ENCODE measurements around the gene WDFY3. TPM values are rescaled to one million over a fixed set of nuclear protein-coding genes. Genes with fewer than 3 reads are reported as not detected.

Gene WDFY3
- total RNA-seq, 2 donors from 2014 or later, result 0.38 to 1.3 TPM

DNA sequence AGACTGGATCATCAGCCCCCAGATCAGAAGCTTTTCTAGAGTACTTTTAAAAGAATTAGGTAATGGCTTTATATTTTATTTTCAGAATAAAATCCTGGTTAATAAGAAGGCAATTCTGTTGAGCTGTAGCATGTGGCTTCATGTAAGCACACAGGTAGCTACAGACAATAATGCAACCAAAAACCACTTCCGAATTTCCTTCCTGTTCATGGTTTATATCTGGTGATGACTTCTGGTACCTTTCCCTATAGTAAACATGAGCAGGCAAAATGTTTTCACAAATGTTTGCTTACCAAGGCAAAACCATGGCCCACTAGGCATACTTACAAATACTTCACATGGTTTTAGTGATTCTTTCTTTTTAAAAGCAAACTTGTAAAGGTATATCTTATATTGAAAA is 239.0 kb downstream of the WDFY3 start:
- no peak overlapping the region for H3K27ac Mint-ChIP-seq
- no peak overlapping the region for H3K4me3 Mint-ChIP-seq

DNA sequence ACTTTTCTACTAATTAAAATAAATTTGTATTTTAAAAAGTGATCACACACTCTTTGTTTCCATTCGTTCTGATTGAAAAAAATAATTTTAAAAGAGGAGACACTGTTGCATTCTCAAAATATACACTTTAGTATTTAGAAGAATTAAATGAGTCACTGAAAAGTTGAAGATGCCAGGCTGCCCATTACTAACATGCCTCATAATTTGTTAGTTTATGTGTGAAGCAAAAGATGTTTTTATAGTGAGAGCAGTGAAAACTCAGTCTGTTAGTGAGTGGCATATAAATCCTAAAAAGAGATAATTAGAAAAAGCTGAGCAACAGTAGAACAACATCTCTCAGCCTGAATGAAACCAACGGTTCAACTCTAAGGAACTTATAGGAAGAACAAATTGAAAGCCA is 240.1 kb downstream of the WDFY3 start:
- H3K9me3 Mint-ChIP-seq, result no peaks in the 10 kb centered on the region
- H3K27me3 Mint-ChIP-seq (ENCODE audit: low read depth), result no peaks in the 10 kb centered on the region
- ATAC-seq (replicated peaks in 1 of 2), result no peak
- no peaks in the 10 kb centered on the region for H3K36me3 Mint-ChIP-seq (ENCODE audit: insufficient read depth in 2 of 2)
- no peak overlapping the region for H3K4me3 Mint-ChIP-seq
- no peak overlapping the region for H3K27ac Mint-ChIP-seq
- H3K4me1 Mint-ChIP-seq (ENCODE audit: low read depth), result no peaks in the 10 kb centered on the region
- no peak for DNase-seq

More for the DNA sequence above, 239.0 kb downstream of the WDFY3 start:
- Mint-ChIP-seq H3K36me3 (ENCODE audit: insufficient read depth in 2 of 2) (no peaks in the 10 kb centered on the region), H3K9me3 (no peaks in the 10 kb centered on the region), H3K27me3 (ENCODE audit: low read depth) (no peaks in the 10 kb centered on the region), H3K4me1 (ENCODE audit: low read depth) (no peaks in the 10 kb centered on the region)
- no peak for ATAC-seq (replicated peaks in 1 of 2)
- DNase-seq, result no peak

DNA sequence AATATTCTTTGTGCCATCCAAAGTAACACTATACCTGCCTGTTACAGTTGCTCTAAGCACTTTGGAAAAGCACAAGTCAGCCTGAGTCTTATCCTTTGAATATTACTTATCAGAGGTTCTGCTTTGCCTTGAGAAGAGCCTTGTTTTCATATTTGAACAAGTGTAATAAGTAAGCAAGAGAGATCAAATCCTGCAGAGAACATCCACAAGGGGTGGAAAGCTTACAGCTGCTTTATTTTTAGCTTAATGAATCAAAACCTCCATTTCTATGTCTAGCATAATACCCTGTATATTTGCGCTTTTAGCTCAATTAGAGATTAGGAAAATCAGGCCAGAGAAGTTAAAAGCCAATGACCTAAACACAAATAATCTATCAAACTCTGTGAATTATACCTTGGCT is 243.8 kb downstream of the WDFY3 start:
- ATAC-seq (replicated peaks in 1 of 2) (no peak), DNase-seq (no peak)
- no peak overlapping the region for H3K27ac Mint-ChIP-seq
- no peaks in the 10 kb centered on the region for H3K27me3 Mint-ChIP-seq (ENCODE audit: low read depth)
- H3K4me1 Mint-ChIP-seq (ENCODE audit: low read depth), result no peaks in the 10 kb centered on the region
- no peak overlapping the region for H3K4me3 Mint-ChIP-seq
- no peaks in the 10 kb centered on the region for H3K9me3 Mint-ChIP-seq
- no peaks in the 10 kb centered on the region for H3K36me3 Mint-ChIP-seq (ENCODE audit: insufficient read depth in 2 of 2)

DNA sequence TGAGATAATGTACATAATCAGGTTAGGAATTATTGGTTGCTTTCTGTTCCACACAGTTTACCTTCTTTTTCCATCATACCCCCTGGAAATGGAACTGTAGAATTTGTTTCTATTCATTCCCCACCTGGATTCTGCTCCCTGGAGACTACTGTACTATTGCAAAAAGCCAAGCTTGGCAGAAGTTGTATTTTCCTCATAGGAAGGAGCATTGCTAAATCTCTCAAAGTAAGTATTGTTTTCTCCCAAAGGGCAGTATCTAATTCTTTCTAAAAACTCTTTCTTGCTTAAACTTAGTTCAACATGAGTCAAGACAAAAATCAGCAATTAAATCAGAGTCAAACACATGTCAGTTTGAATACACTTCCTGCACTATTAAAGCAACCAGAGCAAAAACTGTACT is 247.4 kb downstream of the WDFY3 start:
- DNase-seq (no peak), ATAC-seq (replicated peaks in 1 of 2) (no peak)
- Mint-ChIP-seq H3K9me3 (no peaks in the 10 kb centered on the region), H3K27me3 (ENCODE audit: low read depth) (no peaks in the 10 kb centered on the region), H3K4me3 (no peak overlapping the region), H3K27ac (no peak overlapping the region), H3K36me3 (ENCODE audit: insufficient read depth in 2 of 2) (no peaks in the 10 kb centered on the region), H3K4me1 (ENCODE audit: low read depth) (no peaks in the 10 kb centered on the region)

DNA sequence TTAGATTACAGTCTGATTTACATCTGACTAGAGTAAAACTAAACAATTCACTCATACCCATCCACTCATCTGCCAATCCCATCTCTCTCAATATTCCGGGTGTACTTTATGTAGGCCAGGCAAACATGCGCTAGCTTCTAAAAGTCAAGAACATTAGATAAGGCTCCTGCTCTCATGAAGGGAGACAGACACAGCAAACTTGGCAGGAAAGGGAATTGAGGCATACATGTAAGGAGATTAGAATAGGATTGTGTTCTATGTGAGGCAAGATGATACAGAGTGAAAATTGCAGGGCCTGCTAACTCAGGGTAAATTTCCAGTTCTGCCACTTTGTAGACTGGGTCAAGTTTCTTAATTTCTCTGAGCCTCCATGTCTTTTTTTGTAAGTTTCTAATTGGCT is 247.8 kb downstream of the WDFY3 start:
- H3K27ac Mint-ChIP-seq, result no peak overlapping the region
- ATAC-seq (replicated peaks in 1 of 2) (no peak), DNase-seq (no peak)
- no peaks in the 10 kb centered on the region for H3K4me1 Mint-ChIP-seq (ENCODE audit: low read depth)
- H3K27me3 Mint-ChIP-seq (ENCODE audit: low read depth), result no peaks in the 10 kb centered on the region
- no peaks in the 10 kb centered on the region for H3K9me3 Mint-ChIP-seq
- H3K36me3 Mint-ChIP-seq (ENCODE audit: insufficient read depth in 2 of 2), result no peaks in the 10 kb centered on the region
- no peak overlapping the region for H3K4me3 Mint-ChIP-seq

DNA sequence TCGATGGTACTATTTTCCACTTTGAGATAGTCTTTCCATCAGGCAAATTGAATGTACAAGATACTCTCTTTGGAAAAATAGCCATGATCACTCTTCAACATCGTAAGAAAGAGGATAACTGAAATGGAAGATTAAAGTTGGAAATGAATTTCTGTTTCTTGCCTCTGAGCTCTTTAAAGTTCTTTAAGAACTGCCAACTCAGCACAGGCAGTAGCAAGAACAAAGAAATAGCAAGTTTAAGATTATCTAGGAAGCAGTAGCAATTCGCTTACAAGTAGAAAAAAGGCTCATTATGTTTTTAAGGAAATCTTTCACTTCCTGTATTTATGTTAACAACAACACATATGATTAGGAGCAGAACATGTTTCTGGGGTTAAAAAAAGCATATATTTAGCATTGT is 255.9 kb downstream of the WDFY3 start:
- Mint-ChIP-seq H3K4me1 (ENCODE audit: low read depth) (no peaks in the 10 kb centered on the region), H3K27ac (no peak overlapping the region), H3K27me3 (ENCODE audit: low read depth) (peaks cover 8% of the 10 kb centered on the region), H3K4me3 (no peak overlapping the region), H3K9me3 (no peaks in the 10 kb centered on the region), H3K36me3 (ENCODE audit: insufficient read depth in 2 of 2) (no peaks in the 10 kb centered on the region)
- ATAC-seq (replicated peaks in 1 of 2), result no peak
- DNase-seq, result no peak

DNA sequence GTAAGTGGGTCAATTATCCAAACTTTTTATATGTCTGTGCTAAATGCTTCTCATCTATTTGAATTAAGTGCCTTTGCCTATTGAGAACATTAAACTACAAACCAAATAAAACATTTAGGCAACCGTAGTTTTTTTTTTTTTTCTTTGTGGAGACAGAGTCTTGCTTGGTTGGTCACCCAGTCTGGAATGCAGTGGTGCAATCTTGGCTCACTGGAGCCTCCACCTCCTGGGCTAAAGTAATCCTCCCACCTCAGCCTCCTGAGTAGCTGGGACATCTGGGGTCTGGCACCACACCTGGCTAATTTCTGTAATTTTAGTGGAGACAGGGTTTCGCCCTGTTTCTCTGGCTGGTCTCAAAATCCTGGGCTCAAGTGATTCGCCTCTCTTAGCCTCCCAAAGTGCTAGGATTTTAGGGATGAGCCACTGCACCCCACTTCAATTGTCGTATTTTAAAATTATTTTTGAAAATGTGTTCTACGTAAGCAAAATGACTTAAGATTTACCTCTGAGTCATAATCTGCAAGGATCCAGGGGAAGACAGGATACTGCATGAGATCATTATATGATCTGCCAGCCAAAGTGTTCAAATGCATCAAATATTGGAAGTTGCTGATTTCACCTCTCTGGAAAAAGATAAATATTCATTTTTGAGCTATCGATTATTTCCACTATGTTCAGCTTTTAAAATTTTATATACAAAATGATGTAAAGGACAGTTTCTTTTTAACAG is 257.9 kb downstream of the WDFY3 start:
- Mint-ChIP-seq H3K36me3 (ENCODE audit: insufficient read depth in 2 of 2) (no peaks in the 10 kb centered on the region), H3K4me1 (ENCODE audit: low read depth) (no peaks in the 10 kb centered on the region), H3K4me3 (no peak overlapping the region), H3K27ac (no peak overlapping the region), H3K27me3 (ENCODE audit: low read depth) (peaks cover 8% of the 10 kb centered on the region), H3K9me3 (no peaks in the 10 kb centered on the region)
- DNase-seq (no peak), ATAC-seq (replicated peaks in 1 of 2) (no peak)

DNA sequence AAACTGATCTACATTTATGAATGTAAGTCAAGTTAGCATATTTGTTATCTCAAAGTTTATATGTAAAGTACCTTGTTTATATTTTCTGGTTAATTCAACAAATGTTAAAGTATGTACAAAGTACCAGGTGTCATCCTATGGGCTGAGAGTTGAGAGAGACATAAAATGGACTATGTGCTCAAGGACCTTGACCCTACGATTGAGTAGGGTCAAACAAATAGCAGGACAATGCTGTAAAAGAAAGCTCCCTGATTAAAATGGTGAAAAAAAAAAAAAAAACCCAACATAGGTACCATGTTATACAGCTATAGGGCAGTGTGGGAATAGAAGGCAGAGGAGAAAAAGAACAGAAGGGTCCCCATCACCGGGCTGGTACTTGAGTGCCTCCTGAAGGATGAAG is 260.2 kb downstream of the WDFY3 start:
- ATAC-seq (replicated peaks in 1 of 2) (no peak), DNase-seq (no peak)
- Mint-ChIP-seq H3K4me1 (ENCODE audit: low read depth) (no peaks in the 10 kb centered on the region), H3K36me3 (ENCODE audit: insufficient read depth in 2 of 2) (no peaks in the 10 kb centered on the region), H3K9me3 (no peaks in the 10 kb centered on the region), H3K27ac (no peak overlapping the region), H3K27me3 (ENCODE audit: low read depth) (peaks cover 8% of the 10 kb centered on the region), H3K4me3 (no peak overlapping the region)

DNA sequence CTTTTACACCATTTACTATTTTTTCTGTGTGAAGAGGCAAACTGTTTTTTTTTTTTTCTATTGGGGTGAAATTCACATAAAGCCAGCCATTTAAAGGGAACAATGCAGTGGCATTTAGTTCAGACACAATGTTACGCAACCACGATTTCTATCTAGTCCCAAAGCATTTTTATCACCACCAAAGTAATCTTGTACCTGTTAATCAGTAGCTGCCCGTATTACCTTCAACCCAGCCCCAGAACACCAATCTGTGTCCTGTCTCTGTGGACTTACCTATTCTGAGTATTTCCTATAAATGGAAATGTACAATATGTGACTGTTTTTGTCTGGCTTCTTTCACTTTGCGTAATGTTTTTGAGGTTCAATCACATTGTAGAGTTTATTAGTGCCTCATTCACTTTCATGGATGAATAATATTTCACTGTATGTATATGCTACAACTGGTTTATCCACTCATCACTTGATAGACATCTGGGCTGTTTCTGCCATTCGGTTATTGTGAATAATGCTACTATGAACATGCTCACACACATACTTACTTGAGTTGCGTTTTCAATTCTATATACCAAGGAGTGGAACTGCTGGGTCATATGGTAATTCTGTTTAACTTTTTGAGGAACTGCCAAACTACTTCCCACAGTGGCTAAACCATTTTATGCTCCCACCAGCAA is 267.4 kb downstream of the WDFY3 start:
- H3K27me3 Mint-ChIP-seq (ENCODE audit: low read depth), result no peaks in the 10 kb centered on the region
- no peak overlapping the region for H3K4me3 Mint-ChIP-seq
- no peaks in the 10 kb centered on the region for H3K36me3 Mint-ChIP-seq (ENCODE audit: insufficient read depth in 2 of 2)
- peak in 1 of 2 donors; percentile 60 for ATAC-seq (replicated peaks in 1 of 2)
- no peaks in the 10 kb centered on the region for H3K4me1 Mint-ChIP-seq (ENCODE audit: low read depth)
- DNase-seq, result no peak
- H3K9me3 Mint-ChIP-seq, result no peaks in the 10 kb centered on the region
- no peak overlapping the region for H3K27ac Mint-ChIP-seq

DNA sequence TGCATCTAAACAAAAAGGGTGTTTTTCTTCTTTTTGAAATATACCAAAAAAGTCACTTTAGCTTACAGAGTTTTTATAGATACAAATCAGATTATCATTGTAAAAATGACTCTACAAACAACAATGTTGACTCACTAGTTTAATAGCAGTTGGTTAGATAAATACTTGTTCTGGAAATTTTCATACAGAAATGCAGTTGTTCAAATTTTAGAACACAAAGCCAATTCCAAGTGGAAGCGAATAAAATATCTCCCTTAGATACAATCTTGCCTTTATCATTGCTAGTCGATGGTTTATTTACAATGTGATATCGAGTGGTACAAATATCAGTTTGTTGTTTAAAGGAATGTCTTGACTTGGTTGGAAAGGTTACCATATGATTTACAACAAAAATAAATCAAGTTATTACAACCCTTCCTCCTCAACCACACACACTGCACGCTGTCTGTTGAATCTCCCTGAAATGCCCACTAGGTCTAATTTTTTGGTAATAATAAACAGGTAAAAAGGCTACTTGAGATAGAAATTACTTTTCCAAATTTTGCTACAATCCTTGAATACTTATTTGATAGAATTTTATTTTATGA is 268.8 kb downstream of the WDFY3 start:
- Mint-ChIP-seq H3K27me3 (ENCODE audit: low read depth) (no peaks in the 10 kb centered on the region), H3K27ac (no peak overlapping the region), H3K4me1 (ENCODE audit: low read depth) (no peaks in the 10 kb centered on the region), H3K4me3 (no peak overlapping the region), H3K36me3 (ENCODE audit: insufficient read depth in 2 of 2) (no peaks in the 10 kb centered on the region), H3K9me3 (no peaks in the 10 kb centered on the region)
- no peak for ATAC-seq (replicated peaks in 1 of 2)
- DNase-seq, result no peak

DNA sequence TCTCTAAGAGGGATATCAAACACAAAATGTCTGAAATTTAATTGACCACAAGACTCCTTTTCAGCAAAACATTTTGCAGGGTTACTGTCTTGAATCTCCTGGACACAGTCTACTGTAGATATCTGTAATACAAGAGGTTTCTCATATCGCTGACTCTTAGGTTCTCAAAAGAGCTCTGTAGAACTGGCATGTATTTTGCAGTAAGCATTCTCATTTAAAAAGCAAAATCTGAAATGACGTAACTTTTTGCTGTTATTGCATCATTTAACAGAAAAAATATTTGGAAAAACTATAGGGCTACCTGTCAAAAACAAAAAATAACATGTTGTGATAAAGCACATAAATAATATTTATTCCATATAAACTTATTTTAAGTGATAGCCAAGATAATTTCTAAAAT is 269.3 kb downstream of the WDFY3 start:
- H3K36me3 Mint-ChIP-seq (ENCODE audit: insufficient read depth in 2 of 2), result no peaks in the 10 kb centered on the region
- ATAC-seq (replicated peaks in 1 of 2), result no peak
- H3K27ac Mint-ChIP-seq, result no peak overlapping the region
- H3K27me3 Mint-ChIP-seq (ENCODE audit: low read depth), result no peaks in the 10 kb centered on the region
- no peak overlapping the region for H3K4me3 Mint-ChIP-seq
- no peaks in the 10 kb centered on the region for H3K9me3 Mint-ChIP-seq
- H3K4me1 Mint-ChIP-seq (ENCODE audit: low read depth), result no peaks in the 10 kb centered on the region
- no peak for DNase-seq

DNA sequence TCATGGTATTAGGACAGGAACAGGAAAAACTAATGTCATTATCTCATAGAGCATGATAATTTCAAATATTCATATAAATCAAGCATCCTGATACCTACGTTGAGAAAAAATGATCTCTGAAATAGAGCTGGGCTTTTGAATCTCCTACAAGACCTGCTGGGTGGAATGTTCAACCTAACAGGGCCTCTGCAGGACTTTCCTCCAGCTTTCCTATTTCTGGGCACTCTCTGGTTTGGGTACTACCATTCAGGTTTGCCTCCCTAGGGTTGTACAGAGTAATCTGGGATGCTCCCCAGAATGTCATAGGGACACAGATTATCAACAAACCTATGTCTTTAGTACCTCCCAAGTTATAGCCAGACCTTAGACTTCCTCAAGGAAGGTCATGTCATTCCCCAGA is 274.7 kb downstream of the WDFY3 start:
- no peaks in the 10 kb centered on the region for H3K9me3 Mint-ChIP-seq
- ATAC-seq (replicated peaks in 1 of 2) (no peak), DNase-seq (no peak)
- no peaks in the 10 kb centered on the region for H3K36me3 Mint-ChIP-seq (ENCODE audit: insufficient read depth in 2 of 2)
- H3K4me1 Mint-ChIP-seq (ENCODE audit: low read depth), result no peaks in the 10 kb centered on the region
- H3K27me3 Mint-ChIP-seq (ENCODE audit: low read depth), result no peaks in the 10 kb centered on the region
- no peak overlapping the region for H3K4me3 Mint-ChIP-seq
- H3K27ac Mint-ChIP-seq, result no peak overlapping the region

DNA sequence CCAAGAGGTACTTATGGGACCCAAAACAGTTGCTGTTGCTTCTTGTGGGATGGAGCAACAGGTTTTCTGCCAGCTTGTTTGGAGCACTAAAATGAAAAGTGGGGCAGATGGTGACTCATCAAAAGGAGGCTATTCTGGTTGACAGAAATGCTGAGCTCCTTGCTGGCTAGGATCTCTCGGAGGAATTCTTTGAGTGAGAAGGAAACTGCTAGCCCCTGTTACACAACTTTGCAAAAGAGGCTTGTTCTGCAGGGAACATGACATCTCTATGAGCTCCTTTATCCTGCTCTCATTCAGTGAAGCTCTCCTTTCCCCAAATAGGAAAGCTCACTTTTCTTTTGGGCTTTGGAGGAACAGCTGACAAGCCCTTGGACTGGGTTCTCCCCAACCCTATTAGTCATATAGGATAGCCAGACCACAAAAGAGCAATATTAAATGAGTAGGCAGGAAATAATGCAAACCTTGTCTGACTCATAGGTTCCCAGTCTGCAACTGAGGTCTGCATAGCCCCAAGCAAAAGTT is 275.3 kb downstream of the WDFY3 start:
- H3K9me3 Mint-ChIP-seq, result no peaks in the 10 kb centered on the region
- peak; percentile 25 to 94 for ATAC-seq (replicated peaks in 1 of 2)

More for the DNA sequence above, 275.3 kb downstream of the WDFY3 start:
- Mint-ChIP-seq H3K27ac (no peak overlapping the region), H3K4me1 (ENCODE audit: low read depth) (no peaks in the 10 kb centered on the region), H3K36me3 (ENCODE audit: insufficient read depth in 2 of 2) (no peaks in the 10 kb centered on the region), H3K4me3 (no peak overlapping the region), H3K27me3 (ENCODE audit: low read depth) (no peaks in the 10 kb centered on the region)
- no peak for DNase-seq

Measured in activated T-cell treated with anti-CD3 and anti-CD28 coated beads, Interleukin-2, amount 50 U/mL, for 72 hours (primary cell).